ENCODE results near the gene DHX58.

Gene DHX58

GRCh38 chr17:42129109-42129837 lies 16.8 kb upstream of the DHX58 start:
- TF ChIP-seq FOXP2 (optimal IDR thresholded peaks at IDR 0.05; ENCODE audit: borderline replicate concordance, extremely low read depth, extremely low read length, insufficient read depth) = no peak
- TF ChIP-seq TAF1 (IDR thresholded peaks at IDR 0.05; ENCODE audit: borderline replicate concordance, insufficient read depth, low read length) = no peak
- TF ChIP-seq SIN3A (IDR thresholded peaks at IDR 0.05; ENCODE audit: borderline replicate concordance, insufficient read depth, low read length) = no peak
- TF ChIP-seq POLR2AphosphoS5 (IDR thresholded peaks at IDR 0.05; ENCODE audit: low read depth, low read length) = no peak
- TF ChIP-seq, protein P1, sequence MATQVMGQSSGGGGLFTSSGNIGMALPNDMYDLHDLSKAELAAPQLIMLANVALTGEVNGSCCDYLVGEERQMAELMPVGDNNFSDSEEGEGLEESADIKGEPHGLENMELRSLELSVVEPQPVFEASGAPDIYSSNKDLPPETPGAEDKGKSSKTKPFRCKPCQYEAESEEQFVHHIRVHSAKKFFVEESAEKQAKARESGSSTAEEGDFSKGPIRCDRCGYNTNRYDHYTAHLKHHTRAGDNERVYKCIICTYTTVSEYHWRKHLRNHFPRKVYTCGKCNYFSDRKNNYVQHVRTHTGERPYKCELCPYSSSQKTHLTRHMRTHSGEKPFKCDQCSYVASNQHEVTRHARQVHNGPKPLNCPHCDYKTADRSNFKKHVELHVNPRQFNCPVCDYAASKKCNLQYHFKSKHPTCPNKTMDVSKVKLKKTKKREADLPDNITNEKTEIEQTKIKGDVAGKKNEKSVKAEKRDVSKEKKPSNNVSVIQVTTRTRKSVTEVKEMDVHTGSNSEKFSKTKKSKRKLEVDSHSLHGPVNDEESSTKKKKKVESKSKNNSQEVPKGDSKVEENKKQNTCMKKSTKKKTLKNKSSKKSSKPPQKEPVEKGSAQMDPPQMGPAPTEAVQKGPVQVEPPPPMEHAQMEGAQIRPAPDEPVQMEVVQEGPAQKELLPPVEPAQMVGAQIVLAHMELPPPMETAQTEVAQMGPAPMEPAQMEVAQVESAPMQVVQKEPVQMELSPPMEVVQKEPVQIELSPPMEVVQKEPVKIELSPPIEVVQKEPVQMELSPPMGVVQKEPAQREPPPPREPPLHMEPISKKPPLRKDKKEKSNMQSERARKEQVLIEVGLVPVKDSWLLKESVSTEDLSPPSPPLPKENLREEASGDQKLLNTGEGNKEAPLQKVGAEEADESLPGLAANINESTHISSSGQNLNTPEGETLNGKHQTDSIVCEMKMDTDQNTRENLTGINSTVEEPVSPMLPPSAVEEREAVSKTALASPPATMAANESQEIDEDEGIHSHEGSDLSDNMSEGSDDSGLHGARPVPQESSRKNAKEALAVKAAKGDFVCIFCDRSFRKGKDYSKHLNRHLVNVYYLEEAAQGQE (IDR thresholded peaks at IDR 0.05; ENCODE audit: insufficient read depth in 1 of 2, low read depth in 2 of 2, low read length in 2 of 2) = no peak

- TF ChIP-seq, protein P1 (IDR thresholded peaks at IDR 0.05; ENCODE audit: insufficient read depth in 1 of 2, low read depth in 2 of 2, low read length in 2 of 2) = no peak
- TF ChIP-seq FOXP2 (optimal IDR thresholded peaks at IDR 0.05; ENCODE audit: borderline replicate concordance, extremely low read depth, extremely low read length, insufficient read depth) (no peak), SIN3A (IDR thresholded peaks at IDR 0.05; ENCODE audit: borderline replicate concordance, insufficient read depth, low read length) (no peak), POLR2AphosphoS5 (IDR thresholded peaks at IDR 0.05; ENCODE audit: low read depth, low read length) (no peak), TAF1 (IDR thresholded peaks at IDR 0.05; ENCODE audit: borderline replicate concordance, insufficient read depth, low read length) (no peak)
Observed at GRCh38 chr17:42127414-42127813, 14.9 kb upstream of the DHX58 start.

DNA sequence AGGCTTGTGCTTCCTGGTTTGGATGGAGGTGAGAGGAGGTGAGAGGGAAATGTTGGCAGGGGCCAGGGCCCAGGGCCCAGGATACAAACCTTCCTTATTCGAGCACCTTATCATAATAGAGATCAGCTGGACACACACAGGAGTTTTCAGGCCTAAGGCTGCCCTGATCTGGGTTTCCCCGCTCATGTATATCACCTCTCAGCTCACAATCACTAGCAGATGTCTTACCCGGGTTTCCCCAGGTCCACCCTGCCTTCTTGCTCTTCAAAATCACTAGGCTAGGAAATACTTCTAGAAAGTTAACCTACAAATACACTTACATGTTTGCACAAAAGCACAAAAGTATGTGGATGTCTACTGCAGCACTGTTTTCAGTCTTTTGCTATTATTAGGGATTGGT lies 14.3 kb upstream of the DHX58 start:
- TF ChIP-seq TAF1 (IDR thresholded peaks at IDR 0.05; ENCODE audit: borderline replicate concordance, insufficient read depth, low read length) (no peak), SIN3A (IDR thresholded peaks at IDR 0.05; ENCODE audit: borderline replicate concordance, insufficient read depth, low read length) (no peak), POLR2AphosphoS5 (IDR thresholded peaks at IDR 0.05; ENCODE audit: low read depth, low read length) (no peak), FOXP2 (optimal IDR thresholded peaks at IDR 0.05; ENCODE audit: borderline replicate concordance, extremely low read depth, extremely low read length, insufficient read depth) (no peak)
- TF ChIP-seq, protein P1 (IDR thresholded peaks at IDR 0.05; ENCODE audit: insufficient read depth in 1 of 2, low read depth in 2 of 2, low read length in 2 of 2) = no peak

- no peak for TF ChIP-seq POLR2AphosphoS5 (IDR thresholded peaks at IDR 0.05; ENCODE audit: low read depth, low read length)
- no peak for TF ChIP-seq FOXP2 (optimal IDR thresholded peaks at IDR 0.05; ENCODE audit: borderline replicate concordance, extremely low read depth, extremely low read length, insufficient read depth)
- TF ChIP-seq TAF1 (IDR thresholded peaks at IDR 0.05; ENCODE audit: borderline replicate concordance, insufficient read depth, low read length) = no peak
- TF ChIP-seq, protein P1 (IDR thresholded peaks at IDR 0.05; ENCODE audit: insufficient read depth in 1 of 2, low read depth in 2 of 2, low read length in 2 of 2) = no peak
- no peak for TF ChIP-seq SIN3A (IDR thresholded peaks at IDR 0.05; ENCODE audit: borderline replicate concordance, insufficient read depth, low read length)
Observed at GRCh38 chr17:42125565-42125964, 13.1 kb upstream of the DHX58 start.

Data from PFSK-1 (cell line).